GM12865 (cell line): ENCODE results near the gene SMARCB1.

Experiments used
- DNase-seq: peaks from one replicate; pipeline ENCODE4 v3.0.0; 2010; ENCODE audit warnings: low read depth
- H3K4me3 ChIP-seq: 2 replicates; pipeline ENCODE4 v1.5.1; 2011; ENCODE audit warnings: mild to moderate bottlenecking, low read depth, low read length, control low read depth
- TF ChIP-seq, protein P1 (sequence below): IDR thresholded peaks from 2 replicates; pipeline ENCODE4 v1.5.1; 2011; ENCODE audit warnings: low read length, control low read depth, low read depth, inconsistent platforms; ENCODE audit not compliant: insufficient read depth; ENCODE audit errors: missing control alignments

SMARCB1 gene

GRCh38 chr22:23786752-23787599 lies at the start of gene SMARCB1:
Gene SMARCB1, plus strand, starts transcription at chr22:23786966. Its CDS starts 204 bp downstream, at chr22:23787170.
- peak within 1 kb of the TSS; percentile 86 for H3K4me3 ChIP-seq
- DNase-seq: peak; percentile 94
- TF ChIP-seq, protein P1, sequence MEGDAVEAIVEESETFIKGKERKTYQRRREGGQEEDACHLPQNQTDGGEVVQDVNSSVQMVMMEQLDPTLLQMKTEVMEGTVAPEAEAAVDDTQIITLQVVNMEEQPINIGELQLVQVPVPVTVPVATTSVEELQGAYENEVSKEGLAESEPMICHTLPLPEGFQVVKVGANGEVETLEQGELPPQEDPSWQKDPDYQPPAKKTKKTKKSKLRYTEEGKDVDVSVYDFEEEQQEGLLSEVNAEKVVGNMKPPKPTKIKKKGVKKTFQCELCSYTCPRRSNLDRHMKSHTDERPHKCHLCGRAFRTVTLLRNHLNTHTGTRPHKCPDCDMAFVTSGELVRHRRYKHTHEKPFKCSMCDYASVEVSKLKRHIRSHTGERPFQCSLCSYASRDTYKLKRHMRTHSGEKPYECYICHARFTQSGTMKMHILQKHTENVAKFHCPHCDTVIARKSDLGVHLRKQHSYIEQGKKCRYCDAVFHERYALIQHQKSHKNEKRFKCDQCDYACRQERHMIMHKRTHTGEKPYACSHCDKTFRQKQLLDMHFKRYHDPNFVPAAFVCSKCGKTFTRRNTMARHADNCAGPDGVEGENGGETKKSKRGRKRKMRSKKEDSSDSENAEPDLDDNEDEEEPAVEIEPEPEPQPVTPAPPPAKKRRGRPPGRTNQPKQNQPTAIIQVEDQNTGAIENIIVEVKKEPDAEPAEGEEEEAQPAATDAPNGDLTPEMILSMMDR: no peak

GRCh38 chr22:23737696-23738095 lies 49.1 kb upstream of the SMARCB1 start:
- H3K4me3 ChIP-seq: no peak overlapping the region
- no peak for DNase-seq
- TF ChIP-seq, protein P1: no peak

GRCh38 chr22:23742505-23743264 lies 44.1 kb upstream of the SMARCB1 start:
- no peak for DNase-seq
- TF ChIP-seq, protein P1: no peak
- H3K4me3 ChIP-seq: no peak overlapping the region

GRCh38 chr22:23743303-23743705 lies 43.5 kb upstream of the SMARCB1 start:
- no peak for DNase-seq
- TF ChIP-seq, protein P1: no peak
- H3K4me3 ChIP-seq: no peak overlapping the region

DNA sequence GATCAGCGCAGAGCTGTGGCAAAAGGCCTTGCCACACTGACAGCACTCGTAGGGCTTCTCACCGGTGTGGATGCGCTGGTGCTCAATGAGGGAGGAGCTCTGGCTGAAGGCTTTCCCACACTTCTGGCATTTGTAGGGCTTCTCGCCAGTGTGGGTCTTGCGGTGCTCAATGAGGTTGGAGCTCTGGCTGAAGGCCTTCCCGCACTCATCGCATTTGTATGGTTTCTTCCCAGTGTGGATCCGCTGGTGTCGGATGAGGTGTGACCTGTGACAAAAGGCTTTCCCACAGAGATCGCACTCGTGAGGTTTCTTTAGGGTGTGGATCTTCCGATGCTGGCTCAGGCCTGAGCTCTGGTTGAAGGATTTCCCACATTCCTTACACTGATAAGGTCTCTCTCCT lies 42.8 kb upstream of the SMARCB1 start:
- TF ChIP-seq, protein P1: no peak
- no peak for DNase-seq
- H3K4me3 ChIP-seq: no peak overlapping the region

DNA sequence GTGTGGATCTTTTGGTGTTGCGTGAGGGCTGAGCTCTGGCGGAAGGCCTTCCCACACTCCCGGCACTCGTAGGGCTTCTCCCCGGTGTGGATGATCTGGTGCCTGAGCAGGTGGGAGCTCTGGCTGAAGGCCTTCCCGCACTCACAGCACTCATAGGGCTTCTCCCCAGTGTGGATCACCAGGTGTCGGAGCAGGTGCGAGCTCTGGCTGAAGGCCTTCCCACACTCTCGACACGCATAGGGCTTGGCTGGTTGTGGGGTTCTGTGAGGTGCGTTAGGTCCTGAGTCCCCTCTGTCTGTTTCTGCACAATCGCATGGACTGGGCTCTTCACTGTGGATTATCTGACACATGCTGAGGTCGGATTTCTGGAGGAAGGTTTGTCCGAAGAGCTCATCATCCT lies 42.3 kb upstream of the SMARCB1 start:
- no peak for DNase-seq
- TF ChIP-seq, protein P1: no peak
- no peak overlapping the region for H3K4me3 ChIP-seq
